Mononuclear cell (primary cell): ENCODE data around the gene ARHGAP26. TPM values are rescaled to one million over a fixed set of nuclear protein-coding genes. Genes with fewer than 3 reads are reported as not detected.

Experiments
- total RNA-seq: library from RNA; depleted of rRNA; stranded (reverse); fragments of >200 nt; gene quantifications from one replicate; pipeline ENCODE4 v1.2.3, GENCODE V29; 2012

Gene ARHGAP26
- total RNA-seq, 1 donor, result 53.6 TPM

Other genes starting within 250 kb of the ARHGAP26 start
- gene FGF1, start 84.3 kb upstream of the ARHGAP26 start, total RNA-seq, result not detected